ENCODE measurements around the gene TTLL1.
"Not testable (repeated sequence)": the region's sequence is repeated elsewhere in the genome, so short reads cannot be mapped to it uniquely, and the experiment has no call there.

- TF ChIP-seq, protein P1, sequence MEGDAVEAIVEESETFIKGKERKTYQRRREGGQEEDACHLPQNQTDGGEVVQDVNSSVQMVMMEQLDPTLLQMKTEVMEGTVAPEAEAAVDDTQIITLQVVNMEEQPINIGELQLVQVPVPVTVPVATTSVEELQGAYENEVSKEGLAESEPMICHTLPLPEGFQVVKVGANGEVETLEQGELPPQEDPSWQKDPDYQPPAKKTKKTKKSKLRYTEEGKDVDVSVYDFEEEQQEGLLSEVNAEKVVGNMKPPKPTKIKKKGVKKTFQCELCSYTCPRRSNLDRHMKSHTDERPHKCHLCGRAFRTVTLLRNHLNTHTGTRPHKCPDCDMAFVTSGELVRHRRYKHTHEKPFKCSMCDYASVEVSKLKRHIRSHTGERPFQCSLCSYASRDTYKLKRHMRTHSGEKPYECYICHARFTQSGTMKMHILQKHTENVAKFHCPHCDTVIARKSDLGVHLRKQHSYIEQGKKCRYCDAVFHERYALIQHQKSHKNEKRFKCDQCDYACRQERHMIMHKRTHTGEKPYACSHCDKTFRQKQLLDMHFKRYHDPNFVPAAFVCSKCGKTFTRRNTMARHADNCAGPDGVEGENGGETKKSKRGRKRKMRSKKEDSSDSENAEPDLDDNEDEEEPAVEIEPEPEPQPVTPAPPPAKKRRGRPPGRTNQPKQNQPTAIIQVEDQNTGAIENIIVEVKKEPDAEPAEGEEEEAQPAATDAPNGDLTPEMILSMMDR (conservative IDR thresholded peaks at IDR 0.05 in 1 of 2, IDR thresholded peaks at IDR 0.05 in 1 of 2; ENCODE audit: extremely low read depth in 1 of 2, insufficient read depth in 1 of 2, low read depth in 1 of 2, low read length in 2 of 2), result not testable (repeated sequence)
- TF ChIP-seq EZH2 (IDR thresholded peaks at IDR 0.05; ENCODE audit: borderline replicate concordance, low read length), result not testable (repeated sequence)
These were observed 14.9 kb upstream of the TTLL1 start for GRCh38 chr22:43104056-43104625.
